Memory B cell (primary cell): ENCODE data around the gene CTNND2.
"Not testable (repeated sequence)": the region's sequence is repeated elsewhere in the genome, so short reads cannot be mapped to it uniquely, and the experiment has no call there.

Experiments
- ATAC-seq: fragments of 150-1000 bp; cut with Tn5 transposase; 2 replicates; pipeline ENCODE4 v1.10.0; 2021; ENCODE audit warnings: low read depth, mild to moderate bottlenecking, moderate library complexity
- DNase-seq, 2 donors: peaks; one replicate each; pipeline ENCODE4 v3.0.0; 2022; ENCODE audit warnings: low spot score in 2 of 2
- H3K27ac Mint-ChIP-seq: one replicate; pipeline ENCODE4 v1.8.0; 2022; ENCODE audit warnings: mild to moderate bottlenecking, moderate library complexity, mixed read lengths
- H3K27me3 Mint-ChIP-seq: one replicate; pipeline ENCODE4 v1.8.0; 2022; ENCODE audit warnings: mixed read lengths
- H3K36me3 Mint-ChIP-seq: one replicate; pipeline ENCODE4 v1.8.0; 2022; ENCODE audit warnings: mild to moderate bottlenecking, mixed read lengths
- H3K4me1 Mint-ChIP-seq: one replicate; pipeline ENCODE4 v1.8.0; 2022; ENCODE audit warnings: mixed read lengths
- H3K4me3 Mint-ChIP-seq: one replicate; pipeline ENCODE4 v1.8.0; 2022; ENCODE audit warnings: mild to moderate bottlenecking, moderate library complexity, mixed read lengths
- H3K9me3 Mint-ChIP-seq: one replicate; pipeline ENCODE4 v1.8.0; 2022; ENCODE audit warnings: mixed read lengths

CTNND2 gene

DNA sequence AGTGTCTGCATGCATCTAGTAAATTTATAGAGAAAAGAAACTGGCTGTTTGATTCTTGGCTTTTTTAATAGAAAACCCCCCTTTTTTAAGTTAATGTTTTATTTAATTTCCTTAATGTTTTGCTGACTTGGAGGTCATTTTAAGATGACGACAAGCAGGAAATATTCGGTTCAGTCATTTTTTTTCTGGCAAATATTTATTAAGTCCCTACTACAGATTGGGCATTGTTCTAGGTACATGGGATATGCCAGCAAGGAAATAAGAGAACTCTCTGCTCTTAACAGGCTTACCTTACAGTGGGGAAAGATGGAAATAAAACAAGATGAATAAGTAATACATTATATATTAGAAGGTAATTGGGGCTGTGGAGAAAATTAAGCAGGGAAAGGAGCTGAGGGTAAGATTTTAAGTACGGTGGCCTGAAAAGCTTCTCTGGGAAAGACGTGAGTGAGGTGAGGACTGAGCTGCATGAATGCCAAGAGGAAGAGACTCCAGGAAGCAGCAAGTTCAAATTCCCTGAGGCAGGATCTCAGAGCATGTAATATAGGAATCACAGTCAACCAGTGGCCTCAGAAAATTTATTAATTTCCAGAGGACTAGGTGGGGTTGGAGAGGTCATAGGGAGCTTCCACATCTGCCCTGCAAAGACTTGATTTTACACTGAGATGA is 827.2 kb downstream of the CTNND2 start:
- no peak overlapping the region for H3K27ac Mint-ChIP-seq

DNA sequence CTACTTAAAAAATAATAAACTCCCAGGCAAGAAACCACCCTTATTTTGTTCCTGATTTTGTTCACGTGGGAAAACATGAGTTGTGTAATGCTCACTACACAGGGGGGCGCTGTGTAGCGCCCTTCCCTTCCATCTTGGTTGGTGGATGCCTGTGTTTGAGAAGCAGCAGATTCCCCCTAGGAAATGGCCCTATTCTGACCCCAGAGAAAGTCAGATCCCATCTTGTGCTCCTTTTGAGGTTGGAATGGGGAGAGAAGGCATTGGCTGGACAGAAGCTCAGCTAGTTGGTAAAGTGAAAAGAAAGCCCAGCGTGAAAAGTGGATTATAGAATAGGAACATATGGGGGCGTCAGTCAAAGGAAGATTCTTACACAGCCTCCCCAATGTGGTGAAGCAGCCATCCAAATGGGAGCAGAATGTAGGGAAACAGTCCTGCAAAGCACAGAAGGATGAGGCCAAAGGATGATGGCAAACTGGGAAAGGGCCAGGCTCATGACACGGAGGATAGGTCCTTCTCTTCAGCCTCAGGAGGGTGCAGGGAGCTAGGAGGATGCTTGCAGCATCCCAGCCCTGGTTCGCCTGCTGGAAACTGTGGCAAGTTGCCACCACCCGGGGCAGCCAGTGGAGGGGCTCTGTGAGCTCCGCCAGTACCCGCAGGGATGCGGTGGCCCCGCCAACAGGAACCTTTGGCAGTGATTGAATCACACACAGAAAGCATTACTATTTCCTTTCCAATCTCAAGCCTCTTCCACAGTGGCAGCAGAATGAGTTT is 829.0 kb downstream of the CTNND2 start:
- no peak for ATAC-seq
- H3K36me3 Mint-ChIP-seq: no peaks in the 10 kb centered on the region
- H3K9me3 Mint-ChIP-seq: peaks cover 9% of the 10 kb centered on the region
- no peak overlapping the region for H3K4me3 Mint-ChIP-seq
- no peaks in the 10 kb centered on the region for H3K4me1 Mint-ChIP-seq
- no peak for DNase-seq
- H3K27ac Mint-ChIP-seq: no peak overlapping the region
- peaks cover 4% of the 10 kb centered on the region for H3K27me3 Mint-ChIP-seq

More for the DNA sequence above, 827.2 kb downstream of the CTNND2 start:
- DNase-seq (no peak), ATAC-seq (no peak)
- Mint-ChIP-seq H3K4me1 (no peaks in the 10 kb centered on the region), H3K9me3 (peaks cover 4% of the 10 kb centered on the region), H3K36me3 (no peaks in the 10 kb centered on the region), H3K27me3 (peaks cover 4% of the 10 kb centered on the region), H3K4me3 (no peak overlapping the region)

DNA sequence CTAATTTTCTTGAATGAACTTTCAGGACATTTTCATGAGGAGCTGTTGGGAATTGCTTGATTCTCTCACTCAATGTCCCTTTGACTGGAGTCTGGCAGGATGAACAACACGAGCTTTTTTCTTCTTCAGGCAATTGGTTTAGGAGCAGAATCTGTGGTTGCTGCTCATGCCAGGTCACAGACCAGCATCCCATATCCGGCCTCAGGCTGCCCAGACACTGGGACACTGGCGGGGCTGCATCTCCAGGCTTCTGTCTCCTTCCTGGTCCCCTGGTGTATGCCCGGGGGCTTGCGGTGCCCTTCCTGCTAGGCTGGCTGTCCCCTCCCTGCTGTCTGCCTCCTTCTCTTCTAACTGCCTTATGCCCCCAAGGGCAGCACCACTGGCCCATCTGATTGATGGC is 831.7 kb downstream of the CTNND2 start:
- Mint-ChIP-seq H3K4me3 (no peak overlapping the region), H3K27ac (no peak overlapping the region), H3K36me3 (peaks cover 2% of the 10 kb centered on the region), H3K9me3 (peaks cover 13% of the 10 kb centered on the region), H3K4me1 (no peaks in the 10 kb centered on the region), H3K27me3 (peaks cover 8% of the 10 kb centered on the region)
- no peak for ATAC-seq
- DNase-seq: no peak

DNA sequence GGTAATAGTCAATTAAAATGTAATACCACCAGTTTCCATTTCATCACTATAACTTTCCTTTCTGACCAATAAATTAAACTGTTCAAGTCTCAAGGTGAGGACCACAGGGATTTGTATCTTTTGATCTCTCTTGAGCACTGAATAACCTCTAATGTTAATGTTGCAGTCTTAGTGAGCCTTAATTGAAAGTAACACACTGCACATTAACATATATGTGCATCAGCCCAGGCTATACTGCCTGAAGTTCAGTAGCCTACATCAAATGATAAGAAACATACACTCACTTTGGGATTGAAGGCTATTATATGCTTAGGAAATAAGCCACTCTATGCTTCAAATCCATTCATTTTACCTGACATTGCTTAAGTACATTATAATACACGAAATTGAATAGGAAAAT is 832.2 kb downstream of the CTNND2 start:
- DNase-seq (no peak), ATAC-seq (no peak)
- Mint-ChIP-seq H3K27ac (no peak overlapping the region), H3K27me3 (peaks cover 6% of the 10 kb centered on the region), H3K4me3 (no peak overlapping the region), H3K36me3 (peaks cover 2% of the 10 kb centered on the region), H3K9me3 (peaks cover 13% of the 10 kb centered on the region), H3K4me1 (no peaks in the 10 kb centered on the region)

DNA sequence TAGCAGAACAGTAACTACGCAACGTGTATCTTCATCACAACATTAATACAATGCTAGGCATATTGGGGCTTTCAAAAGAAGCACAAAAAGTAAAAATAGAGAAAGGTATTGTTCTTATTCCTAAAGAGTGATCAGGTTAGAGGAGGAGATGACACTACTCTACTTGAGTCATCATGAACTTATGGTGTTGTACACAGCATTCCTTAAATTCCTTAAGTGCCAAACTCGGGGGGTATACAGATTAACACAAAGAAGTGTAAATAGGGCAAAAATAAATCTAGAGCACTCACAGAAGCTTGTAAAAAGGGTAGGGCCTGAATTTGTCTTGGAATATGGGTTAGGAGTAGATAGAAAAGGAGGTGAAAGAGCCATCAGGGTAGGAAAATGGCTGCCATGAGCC is 835.2 kb downstream of the CTNND2 start:
- Mint-ChIP-seq H3K4me3 (no peak overlapping the region), H3K9me3 (peaks cover 13% of the 10 kb centered on the region), H3K27ac (no peak overlapping the region), H3K27me3 (peaks cover 6% of the 10 kb centered on the region), H3K36me3 (peaks cover 2% of the 10 kb centered on the region), H3K4me1 (no peaks in the 10 kb centered on the region)
- ATAC-seq: no peak
- no peak for DNase-seq

DNA sequence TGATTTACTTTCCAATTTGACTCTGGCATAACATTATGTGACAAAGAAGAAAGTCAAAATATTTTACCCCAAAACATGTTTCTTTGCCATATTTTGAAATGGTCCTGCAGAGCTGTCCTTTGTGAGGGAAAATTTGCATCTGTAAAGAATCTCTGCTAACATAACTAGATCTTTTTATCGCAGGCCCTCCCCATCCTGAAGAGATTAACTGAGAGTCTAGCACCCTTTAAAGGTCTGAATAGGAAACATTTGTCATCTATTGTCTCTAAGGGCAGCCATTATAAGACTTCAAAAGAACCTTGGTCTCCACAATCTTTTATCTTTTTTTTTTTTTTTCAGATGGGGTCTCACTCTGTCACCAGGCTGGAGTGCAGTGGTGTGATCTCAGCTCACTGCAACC is 838.5 kb downstream of the CTNND2 start:
- H3K27ac Mint-ChIP-seq, DNase-seq, H3K36me3 Mint-ChIP-seq, H3K4me1 Mint-ChIP-seq, ATAC-seq, H3K4me3 Mint-ChIP-seq: not testable (repeated sequence)
- H3K27me3 Mint-ChIP-seq: peaks cover 13% of the 10 kb centered on the region
- H3K9me3 Mint-ChIP-seq: peaks cover 14% of the 10 kb centered on the region

DNA sequence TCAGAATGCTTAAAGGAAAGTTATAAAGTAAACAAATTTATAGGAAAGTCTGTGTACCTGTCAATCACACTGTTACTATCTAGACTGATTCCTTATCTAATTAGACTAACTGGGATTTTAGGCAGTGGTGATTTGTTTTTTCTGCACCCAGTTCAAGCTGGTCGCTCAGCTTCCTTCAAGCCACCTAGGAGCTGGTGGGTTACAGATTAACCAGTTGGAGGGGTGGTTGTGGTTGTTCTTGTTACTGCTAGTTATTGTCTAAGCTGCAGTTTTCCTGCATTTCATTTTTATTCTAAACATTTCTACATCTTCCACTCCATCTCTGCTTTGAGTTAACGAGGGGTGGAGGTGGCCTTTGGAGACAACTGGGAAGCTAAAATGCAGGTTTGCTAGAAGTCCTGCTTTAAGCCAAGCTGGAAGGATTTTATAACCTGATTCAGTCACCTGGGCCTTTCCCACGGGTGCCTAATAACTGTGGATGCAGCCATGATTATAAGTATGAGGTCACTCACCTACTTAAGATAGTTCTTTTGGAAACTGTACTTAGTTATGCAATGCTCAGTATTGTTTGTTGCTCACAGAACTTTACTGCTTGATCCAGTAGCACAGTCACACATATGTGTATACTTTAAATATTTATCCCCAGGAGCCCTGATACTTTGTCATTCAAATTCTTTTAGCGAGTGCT is 839.3 kb downstream of the CTNND2 start:
- Mint-ChIP-seq H3K27ac (no peak overlapping the region), H3K4me3 (no peak overlapping the region), H3K4me1 (no peaks in the 10 kb centered on the region), H3K9me3 (peaks cover 8% of the 10 kb centered on the region), H3K27me3 (peaks cover 13% of the 10 kb centered on the region), H3K36me3 (peaks cover 2% of the 10 kb centered on the region)
- no peak for ATAC-seq
- DNase-seq: no peak

DNA sequence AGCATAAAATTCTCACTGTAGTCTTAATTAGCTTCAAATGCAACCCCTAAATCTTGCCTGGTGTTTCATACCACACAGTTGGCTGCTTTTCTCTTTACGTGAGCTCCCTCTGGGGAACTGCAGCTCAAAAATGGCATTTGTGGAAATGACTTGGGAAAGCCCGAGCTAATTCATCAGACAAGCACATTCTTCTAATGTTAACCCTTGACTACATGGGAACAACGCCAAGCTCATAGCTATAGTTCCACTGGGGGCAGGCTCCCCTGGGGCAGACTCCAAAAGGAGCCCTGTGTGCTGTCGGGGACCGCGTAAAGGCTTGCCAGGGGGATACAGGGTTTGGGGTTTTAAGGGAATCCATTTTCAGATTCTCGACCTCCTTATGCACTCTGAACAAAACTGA is 841.8 kb downstream of the CTNND2 start:
- ATAC-seq (no peak), DNase-seq (no peak)
- H3K9me3 Mint-ChIP-seq: peaks cover 10% of the 10 kb centered on the region
- no peaks in the 10 kb centered on the region for H3K4me1 Mint-ChIP-seq
- no peak overlapping the region for H3K4me3 Mint-ChIP-seq
- no peak overlapping the region for H3K27ac Mint-ChIP-seq
- peaks cover 11% of the 10 kb centered on the region for H3K27me3 Mint-ChIP-seq
- H3K36me3 Mint-ChIP-seq: peaks cover 2% of the 10 kb centered on the region

DNA sequence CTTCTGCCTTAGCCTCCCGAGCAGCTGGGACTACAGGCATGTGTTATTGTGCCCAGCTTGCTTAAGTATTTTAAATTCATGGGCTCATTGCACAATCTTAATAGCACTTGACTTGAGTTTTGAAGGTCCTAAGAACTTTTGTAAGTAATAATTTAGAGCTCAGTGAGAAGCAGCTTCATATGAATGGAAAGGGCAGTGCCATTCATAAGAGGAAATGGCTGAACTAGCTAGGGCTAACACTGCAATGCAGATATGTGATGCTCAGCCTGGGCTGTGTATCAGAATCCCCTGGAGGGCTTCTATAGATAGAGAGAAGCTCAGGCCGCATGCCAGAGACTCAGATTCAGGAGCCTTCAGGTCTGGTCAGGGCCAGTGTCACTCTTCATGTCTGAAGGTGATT is 847.7 kb downstream of the CTNND2 start:
- H3K4me3 Mint-ChIP-seq: no peak overlapping the region
- peaks cover 17% of the 10 kb centered on the region for H3K27me3 Mint-ChIP-seq
- H3K36me3 Mint-ChIP-seq: peaks cover 2% of the 10 kb centered on the region
- H3K27ac Mint-ChIP-seq: no peak overlapping the region
- H3K4me1 Mint-ChIP-seq: no peaks in the 10 kb centered on the region
- H3K9me3 Mint-ChIP-seq: peaks cover 11% of the 10 kb centered on the region
- ATAC-seq (no peak), DNase-seq (no peak)

DNA sequence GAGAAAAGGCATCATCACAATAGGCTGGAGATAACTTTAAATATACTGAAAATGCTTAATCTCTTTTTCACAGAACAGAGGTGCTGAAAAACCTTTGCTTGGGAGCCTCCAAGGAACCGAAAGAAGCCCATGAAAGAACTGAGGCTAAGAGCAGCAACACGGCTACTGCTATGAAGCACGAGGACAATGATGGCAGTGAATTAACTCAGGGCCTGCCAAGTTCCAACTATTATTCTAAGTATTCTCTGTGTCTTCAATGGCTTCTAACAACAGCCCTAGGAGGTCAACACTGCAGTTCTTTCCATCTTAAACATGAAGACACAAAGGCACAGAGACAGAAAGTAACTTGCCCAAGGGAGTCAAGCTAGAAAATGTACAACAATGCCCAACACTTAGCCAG is 850.2 kb downstream of the CTNND2 start:
- H3K27me3 Mint-ChIP-seq: peaks cover 8% of the 10 kb centered on the region

DNA sequence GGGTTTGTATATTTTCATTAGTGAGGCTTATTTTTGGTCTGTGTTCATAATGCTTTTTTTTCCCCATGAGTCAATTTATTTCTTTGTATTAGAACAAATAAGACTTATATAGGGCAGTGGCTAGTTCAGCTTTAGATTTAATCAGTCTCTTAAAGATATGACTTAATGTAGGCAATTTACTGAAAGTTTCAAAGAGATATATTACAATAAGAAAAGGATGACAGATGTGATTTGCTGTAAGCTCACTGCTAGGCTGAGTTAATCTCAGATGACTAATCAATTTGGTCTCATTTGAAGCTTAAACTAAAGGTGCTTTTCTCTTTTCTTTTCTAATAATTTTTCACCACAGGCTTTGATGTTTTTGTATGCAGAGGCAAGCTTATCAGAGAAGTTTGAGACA is 851.4 kb downstream of the CTNND2 start:
- Mint-ChIP-seq H3K4me3 (no peak overlapping the region), H3K27ac (no peak overlapping the region), H3K27me3 (peaks cover 8% of the 10 kb centered on the region), H3K4me1 (no peaks in the 10 kb centered on the region), H3K36me3 (peaks cover 2% of the 10 kb centered on the region), H3K9me3 (peaks cover 6% of the 10 kb centered on the region)
- DNase-seq: no peak
- no peak for ATAC-seq

More for the DNA sequence above, 850.2 kb downstream of the CTNND2 start:
- H3K27ac Mint-ChIP-seq: no peak overlapping the region
- ATAC-seq: no peak
- peaks cover 2% of the 10 kb centered on the region for H3K36me3 Mint-ChIP-seq
- no peak for DNase-seq
- no peaks in the 10 kb centered on the region for H3K4me1 Mint-ChIP-seq
- peaks cover 6% of the 10 kb centered on the region for H3K9me3 Mint-ChIP-seq
- H3K4me3 Mint-ChIP-seq: no peak overlapping the region

DNA sequence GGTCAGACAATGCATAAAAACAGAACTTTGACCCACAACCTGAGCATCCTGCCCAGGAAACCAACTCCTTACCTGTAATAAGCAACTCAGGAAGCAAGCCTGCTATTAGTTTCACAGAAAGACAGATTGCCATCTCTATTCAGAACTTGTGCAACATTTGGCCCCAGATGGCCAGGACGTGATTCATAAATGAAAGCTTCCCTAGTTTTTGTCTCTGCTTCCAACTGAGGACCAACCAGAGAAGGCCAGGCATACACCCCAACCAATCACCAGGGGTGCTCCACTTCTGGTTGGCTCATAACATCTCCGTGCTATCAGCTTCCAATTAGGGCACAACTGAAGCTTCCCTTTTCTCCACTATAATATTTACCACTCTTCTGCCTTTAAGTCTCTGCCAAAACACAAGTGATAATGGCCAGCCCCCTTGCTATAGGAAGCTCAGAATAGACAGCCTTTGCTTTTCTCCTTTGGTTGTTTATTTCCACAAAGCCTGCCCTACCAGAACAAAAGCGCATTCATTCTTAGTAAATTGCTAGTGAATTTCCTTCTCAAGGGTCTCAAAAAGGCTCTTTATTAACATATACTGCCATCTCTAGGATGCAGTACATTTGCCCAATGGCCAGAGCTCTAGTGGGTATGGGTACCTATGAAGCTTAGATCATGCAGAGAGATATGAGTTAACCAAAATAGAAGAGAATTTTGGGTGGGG is 853.5 kb downstream of the CTNND2 start:
- DNase-seq (no peak), ATAC-seq (no peak)
- no peaks in the 10 kb centered on the region for H3K9me3 Mint-ChIP-seq
- H3K36me3 Mint-ChIP-seq: no peaks in the 10 kb centered on the region
- H3K27me3 Mint-ChIP-seq: peaks cover 6% of the 10 kb centered on the region
- no peak overlapping the region for H3K27ac Mint-ChIP-seq
- H3K4me1 Mint-ChIP-seq: no peaks in the 10 kb centered on the region
- H3K4me3 Mint-ChIP-seq: no peak overlapping the region

DNA sequence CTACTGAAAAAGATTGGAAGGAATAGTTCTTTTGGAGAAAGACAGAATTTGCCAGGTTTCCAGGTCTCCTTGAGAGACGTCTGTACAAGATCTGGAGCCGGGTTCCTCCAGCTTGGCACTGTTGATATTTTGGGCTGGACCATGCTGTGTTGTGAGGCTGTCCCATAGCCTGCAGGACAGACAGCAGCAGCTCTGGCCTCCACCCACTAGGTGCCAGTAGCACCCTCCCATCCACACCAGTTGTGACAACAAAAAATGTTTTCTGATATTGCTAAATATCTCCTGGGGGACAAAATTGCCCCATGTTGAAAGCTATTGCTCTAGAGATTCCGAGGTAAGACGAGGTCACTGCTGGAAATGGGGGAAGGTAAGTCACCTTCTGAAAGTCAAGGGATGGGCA is 855.5 kb downstream of the CTNND2 start:
- H3K4me3 Mint-ChIP-seq: no peak overlapping the region
- DNase-seq: no peak
- H3K9me3 Mint-ChIP-seq: no peaks in the 10 kb centered on the region
- no peaks in the 10 kb centered on the region for H3K36me3 Mint-ChIP-seq
- H3K27ac Mint-ChIP-seq: no peak overlapping the region
- ATAC-seq: no peak
- H3K27me3 Mint-ChIP-seq: peaks cover 1% of the 10 kb centered on the region
- H3K4me1 Mint-ChIP-seq: no peaks in the 10 kb centered on the region

DNA sequence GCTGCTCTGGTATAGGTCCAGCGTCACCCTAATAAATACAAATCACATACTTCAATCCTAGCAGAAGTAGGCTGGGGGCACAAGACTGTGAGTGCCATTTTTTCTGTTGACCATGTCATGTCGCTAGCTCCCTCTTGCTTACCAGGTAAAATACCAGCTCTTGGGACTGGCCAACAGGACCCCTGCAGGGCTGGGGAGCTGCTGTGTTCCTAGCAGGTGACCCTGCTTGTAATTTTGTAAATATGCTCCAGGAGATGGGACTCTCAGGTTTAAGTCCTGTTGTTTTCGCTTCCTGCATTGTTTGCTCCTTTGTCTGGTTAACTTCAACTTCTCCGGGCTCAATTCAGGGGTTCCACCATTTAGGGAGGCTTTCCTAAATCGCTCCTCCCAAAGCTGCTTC is 856.6 kb downstream of the CTNND2 start:
- ATAC-seq (no peak), DNase-seq (no peak)
- H3K4me3 Mint-ChIP-seq: no peak overlapping the region
- H3K27ac Mint-ChIP-seq: no peak overlapping the region
- no peaks in the 10 kb centered on the region for H3K4me1 Mint-ChIP-seq
- no peaks in the 10 kb centered on the region for H3K36me3 Mint-ChIP-seq
- H3K27me3 Mint-ChIP-seq: peaks cover 3% of the 10 kb centered on the region
- H3K9me3 Mint-ChIP-seq: no peaks in the 10 kb centered on the region
